GM19397 (cell line): ENCODE results near the gene GPR150.
A peak's percentile ranks its signal among the peaks of the same experiment; 100 is the strongest.
"Not testable (repeated sequence)": the region's sequence is repeated elsewhere in the genome, so short reads cannot be mapped to it uniquely, and the experiment has no call there.

ENCODE experiments used
- ATAC-seq: cut with Tn5 transposase; IDR thresholded peaks from one replicate; pipeline ENCODE4 v1.9.1; 2021; ENCODE audit warnings: mild to moderate bottlenecking, moderate library complexity; ENCODE audit not compliant: unreplicated experiment

GPR150 gene

DNA sequence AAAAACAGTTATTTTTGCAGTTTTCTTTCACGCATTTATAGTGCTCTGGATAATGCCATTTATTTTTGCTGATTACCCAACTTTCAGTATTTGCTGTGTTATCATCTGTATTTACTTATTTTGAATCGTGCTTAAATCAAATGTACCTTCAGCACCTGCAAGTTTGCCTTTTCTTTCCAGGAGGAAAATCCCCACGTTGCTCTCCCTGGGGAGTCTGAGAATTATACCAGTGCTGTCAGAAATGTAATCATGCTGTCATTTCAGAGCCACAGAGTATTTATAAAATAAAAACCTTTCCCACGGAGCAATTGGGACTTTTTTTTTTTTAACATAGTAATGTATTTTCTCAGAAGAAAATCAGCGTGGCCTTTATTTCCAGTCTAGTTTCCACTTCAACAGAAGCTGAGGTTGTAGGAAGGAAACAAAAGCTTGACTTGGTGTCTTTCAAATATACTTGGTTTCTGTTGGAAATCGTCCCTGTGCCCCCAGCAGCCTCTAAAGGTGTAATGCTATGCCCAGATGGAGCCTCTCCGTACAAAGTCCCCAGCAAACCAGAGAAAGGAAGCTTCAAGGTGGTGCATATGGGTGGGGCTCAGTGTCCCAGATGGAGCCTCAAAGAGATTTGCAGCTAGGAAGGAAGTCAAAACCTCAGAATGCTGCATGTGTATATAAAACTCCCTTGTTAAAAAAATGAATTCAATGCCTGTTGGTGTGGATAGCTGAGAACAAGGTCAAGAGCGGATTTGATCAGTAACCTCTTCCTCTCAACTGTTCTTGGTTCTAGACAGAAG, 2.1 kb downstream of the GPR150 start:
- no peak for ATAC-seq

- ATAC-seq, result no peak
These were observed 3.8 kb downstream of the GPR150 start for GRCh38 chr5:95623706-95624105.

GRCh38 chr5:95624368-95624767, 4.5 kb downstream of the GPR150 start:
- ATAC-seq, result no peak

GRCh38 chr5:95626701-95627100, 6.8 kb downstream of the GPR150 start:
- no peak for ATAC-seq

- ATAC-seq, result no peak
These were observed 8.3 kb downstream of the GPR150 start for GRCh38 chr5:95627971-95628810.

- ATAC-seq, result no peak
These were observed 9.0 kb downstream of the GPR150 start for GRCh38 chr5:95628933-95629332.

DNA sequence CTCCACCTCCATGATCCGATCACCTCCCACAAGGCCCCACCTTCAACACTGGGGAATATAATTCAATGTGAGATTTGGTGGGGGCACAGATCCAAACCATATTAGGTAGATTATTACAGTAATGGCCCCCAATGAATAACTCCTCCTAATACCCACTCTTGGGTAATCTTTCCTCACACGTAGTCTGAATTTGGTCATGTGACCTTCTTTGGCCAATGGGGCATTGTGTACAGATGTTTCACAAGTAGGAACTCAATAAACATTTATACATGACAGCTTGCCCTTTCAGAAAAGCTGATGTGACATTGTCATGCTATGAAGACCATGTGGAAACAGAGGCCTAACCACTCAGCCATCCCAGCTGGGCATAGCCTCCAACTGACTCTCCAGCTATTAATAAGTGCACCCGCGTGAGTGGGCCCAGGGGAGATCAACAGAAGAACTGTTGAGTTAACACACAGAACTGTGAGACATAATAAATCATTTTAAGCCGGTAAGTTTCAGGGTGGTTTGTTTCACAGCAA, 10.6 kb downstream of the GPR150 start:
- ATAC-seq, result no peak

- peak; percentile 11 for ATAC-seq
These were observed 11.5 kb downstream of the GPR150 start for GRCh38 chr5:95631255-95631958.

DNA sequence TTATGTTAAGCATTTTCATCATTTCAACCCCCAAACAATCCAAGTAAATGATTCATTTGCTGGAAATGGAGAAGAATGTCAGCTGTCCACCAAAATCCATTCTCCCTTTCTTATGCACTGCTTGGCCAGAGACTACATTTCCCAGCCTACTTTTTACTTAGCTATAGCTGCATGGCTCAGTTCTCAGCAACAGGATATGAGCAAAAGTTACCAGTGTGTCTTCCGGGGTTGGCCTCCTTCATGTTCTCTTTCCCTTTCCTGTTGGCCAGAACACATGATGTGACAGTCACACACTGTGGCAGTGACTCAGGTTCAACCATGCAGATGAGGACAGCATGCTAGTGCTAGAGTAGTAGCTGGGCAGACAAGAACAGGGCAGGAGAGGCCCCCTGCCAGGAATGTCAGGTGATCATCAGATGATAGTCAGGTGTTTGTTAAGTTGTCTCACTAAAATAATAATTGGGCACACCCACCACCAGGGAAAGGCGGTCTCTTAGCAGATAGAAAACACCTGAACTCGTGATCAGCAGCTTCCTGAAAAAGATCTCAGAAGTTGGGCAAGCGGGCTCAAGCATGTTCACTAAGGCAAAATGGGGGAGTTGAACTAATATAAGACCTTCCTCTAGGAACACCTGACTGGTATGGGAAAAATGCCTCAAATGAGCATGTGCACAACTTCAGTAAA, 12.2 kb downstream of the GPR150 start:
- peak; percentile 84 for ATAC-seq

- ATAC-seq, result not testable (repeated sequence)
These were observed 13.1 kb downstream of the GPR150 start for GRCh38 chr5:95632942-95633341.

GRCh38 chr5:95633671-95634070, 13.8 kb downstream of the GPR150 start:
- no peak for ATAC-seq

- ATAC-seq, result no peak
These were observed 14.2 kb downstream of the GPR150 start for GRCh38 chr5:95634081-95634480.

GRCh38 chr5:95638632-95639031, 18.7 kb downstream of the GPR150 start:
- ATAC-seq, result no peak

DNA sequence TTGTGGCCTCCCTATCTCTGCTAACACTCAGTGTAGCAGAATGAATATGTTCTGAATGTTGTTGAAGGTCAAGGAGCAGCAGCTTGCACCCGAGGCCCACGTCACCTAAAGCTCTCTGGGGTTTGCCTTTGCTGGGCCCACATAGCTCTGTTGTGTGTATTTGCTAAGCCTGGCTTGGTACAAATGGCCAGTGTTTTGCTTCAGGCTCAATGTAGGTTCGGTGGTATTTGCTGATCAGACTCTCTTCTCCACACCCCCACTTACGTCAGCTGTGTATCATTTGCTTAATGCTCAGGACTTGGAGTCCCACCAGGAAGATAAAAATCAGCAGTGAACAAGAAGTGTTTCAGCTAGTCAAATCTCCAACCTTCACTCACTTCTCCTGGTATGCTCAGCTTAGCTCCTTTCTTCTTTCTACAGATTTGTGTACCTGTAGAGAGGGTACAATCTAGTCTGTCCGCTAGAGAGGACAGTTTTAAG, 21.9 kb downstream of the GPR150 start:
- no peak for ATAC-seq

GRCh38 chr5:95643152-95643551, 23.3 kb downstream of the GPR150 start:
- ATAC-seq, result no peak

- ATAC-seq, result peak; percentile 30
These were observed 24.6 kb downstream of the GPR150 start for GRCh38 chr5:95644351-95645042.

DNA sequence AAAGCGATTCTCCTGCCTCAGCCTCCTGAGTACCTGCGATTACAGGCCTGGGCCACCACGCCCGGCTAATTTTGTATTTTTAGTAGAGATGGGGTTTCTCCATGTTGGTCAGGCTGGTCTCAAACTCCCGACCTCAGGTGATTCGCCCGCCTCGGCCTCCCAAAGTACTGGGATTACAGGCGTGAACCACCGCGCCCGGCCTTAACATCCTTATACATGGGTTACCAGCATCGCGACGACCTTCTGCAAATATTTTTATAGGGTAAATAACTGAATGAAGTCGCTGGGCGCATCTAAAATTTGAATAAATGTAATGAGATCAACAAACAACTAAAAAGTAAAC, 26.3 kb downstream of the GPR150 start:
- ATAC-seq, result not testable (repeated sequence)

- peak; percentile 99 for ATAC-seq
These were observed 26.9 kb downstream of the GPR150 start, which contains the start of gene RFESD for GRCh38 chr5:95646569-95647431. RFESD (plus strand) TSS chr5:95646777; CDS start chr5:95652272, 5,495 bp downstream.
